ENCODE measurements around the gene PCDH9. TPM values are rescaled to one million over a fixed set of nuclear protein-coding genes. Genes with fewer than 3 reads are reported as not detected.

PCDH9 gene
- total and polyA plus RNA-seq, 12 donors = 2.9 to 32.0 (median 15.4) TPM

- H3K36me3 ChIP-seq = no peaks in the 10 kb centered on the region
- no peaks in the 10 kb centered on the region for H3K9me3 ChIP-seq
- no peak overlapping the region for H3K27ac ChIP-seq
- DNase-seq = no peak
- H3K4me3 ChIP-seq = peak overlapping the region; percentile 5 to 88 (median 82)
- peaks cover 0 to 47% (median 0%) of the 10 kb centered on the region in 7 donors for H3K27me3 ChIP-seq
- no peak for TF ChIP-seq CTCF (IDR thresholded peaks at IDR 0.05)
- no peak for ATAC-seq
- H3K4me1 ChIP-seq = peaks cover 0 to 58% (median 10%) of the 10 kb centered on the region in 9 donors
- intact Hi-C loops (cut with DNase I) = loop anchor here in 9 of 10 donors (5.0 to 10.0 kb wide), 11 partner anchors 152 to 1574 kb away; no protein-coding TSS in a partner anchor
- 1% methylated on average over 6 of the region's 6 CpGs for WGBS, 2 donors
Observed at GRCh38 chr13:67228916-67229315, 1.2 kb downstream of the PCDH9 start.

- TF ChIP-seq CTCF (IDR thresholded peaks at IDR 0.05) = no peak
- ATAC-seq (no peak), DNase-seq (no peak)
- Histone ChIP-seq H3K4me3 (peak overlapping the region in 8 of 10 donors; percentile 81 to 88 (median 83)), H3K27me3 (peaks cover 0 to 47% (median 0%) of the 10 kb centered on the region in 7 donors), H3K36me3 (no peaks in the 10 kb centered on the region), H3K4me1 (peaks cover 0 to 58% (median 10%) of the 10 kb centered on the region in 9 donors), H3K9me3 (no peaks in the 10 kb centered on the region), H3K27ac (no peak overlapping the region)
- intact Hi-C loops (cut with DNase I) = loop anchor here in 9 of 10 donors (5.0 to 10.0 kb wide), 11 partner anchors 151 to 1573 kb away; no protein-coding TSS in a partner anchor
- 80 to 83% methylated on average over 3 of the region's 3 CpGs for WGBS, 2 donors
Observed at GRCh38 chr13:67228031-67228430, 2.1 kb downstream of the PCDH9 start.

- 58 to 62% methylated on average over 12 of the region's 12 CpGs for WGBS, 2 donors
- no peak for TF ChIP-seq CTCF (IDR thresholded peaks at IDR 0.05)
- H3K27me3 ChIP-seq = peaks cover 0 to 47% (median 0%) of the 10 kb centered on the region in 7 donors
- peaks cover 0 to 64% (median 10%) of the 10 kb centered on the region in 9 donors for H3K4me1 ChIP-seq
- no peaks in the 10 kb centered on the region for H3K9me3 ChIP-seq
- H3K36me3 ChIP-seq = no peaks in the 10 kb centered on the region
- peak overlapping the region in 1 of 10 donors; percentile 1 for H3K27ac ChIP-seq
- ATAC-seq (no peak), DNase-seq (no peak)
- peak overlapping the region in 8 of 10 donors; percentile 5 to 88 (median 83) for H3K4me3 ChIP-seq
- intact Hi-C loops (cut with DNase I) = loop anchor here in 9 of 10 donors (5.0 to 10.0 kb wide), 11 partner anchors 150 to 1573 kb away; no protein-coding TSS in a partner anchor
Observed at GRCh38 chr13:67227131-67227983, 2.8 kb downstream of the PCDH9 start.

GRCh38 chr13:67226696-67227095 is 3.4 kb downstream of the PCDH9 start:
- Histone ChIP-seq H3K27me3 (peaks cover 0 to 40% (median 0%) of the 10 kb centered on the region in 7 donors), H3K4me1 (peaks cover 0 to 64% (median 11%) of the 10 kb centered on the region in 9 donors), H3K36me3 (no peaks in the 10 kb centered on the region), H3K27ac (peak overlapping the region in 1 of 10 donors; percentile 1), H3K9me3 (no peaks in the 10 kb centered on the region), H3K4me3 (peak overlapping the region in 5 of 10 donors; percentile 82 to 86 (median 83))
- no peak for ATAC-seq
- DNase-seq = no peak
- no peak for TF ChIP-seq CTCF (IDR thresholded peaks at IDR 0.05)
- WGBS, 2 donors = 46 to 52% methylated on average over 6 of the region's 6 CpGs
- intact Hi-C loops (cut with DNase I) = loop anchor here in 9 of 10 donors (5.0 to 10.0 kb wide), 11 partner anchors 149 to 1572 kb away; no protein-coding TSS in a partner anchor
